Body of pancreas (tissue), 4 donors: Measurements from ENCODE around the gene SSNA1.

ENCODE experiments used
- CTCF ChIP-seq, 7 experiments: fragments of 450-650 bp in 4 of 7; fragments of 200-600 bp in 3 of 7; sonication (generic) in 3 of 7; IDR thresholded peaks; one replicate each; pipeline ENCODE4 v1.5.1; 2016 to 2019; ENCODE audit warnings: antibody characterized with exemption in 7 of 7
- POLR2A ChIP-seq, 3 donors: fragments of 450-650 bp; IDR thresholded peaks; one replicate each; pipeline ENCODE4 v1.6.1; 2016; ENCODE audit warnings: antibody characterized with exemption in 3 of 3, mild to moderate bottlenecking in 2 of 3

DNA sequence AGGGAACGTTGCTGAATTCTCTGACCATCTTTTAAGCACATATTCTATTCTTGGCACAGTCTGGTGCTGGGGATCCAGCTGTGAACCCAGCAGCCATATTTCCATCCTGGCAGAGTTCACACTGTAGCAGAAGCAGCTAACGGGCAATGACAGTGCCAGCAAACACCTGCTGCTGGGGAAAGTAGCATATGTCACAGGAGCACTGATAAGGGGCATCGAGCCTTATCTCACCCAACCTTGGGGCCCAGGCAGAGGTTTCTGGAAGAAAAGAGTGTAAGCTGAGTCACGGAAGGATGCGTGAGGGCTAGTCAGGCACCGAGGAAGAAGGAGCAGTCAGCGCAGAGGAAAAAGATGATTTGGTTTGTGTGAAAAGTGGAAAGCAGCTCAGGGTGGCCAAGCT is 18.1 kb downstream of the SSNA1 start:
- TF ChIP-seq CTCF (IDR thresholded peaks at IDR 0.05): no peak
- no peak for TF ChIP-seq POLR2A (IDR thresholded peaks at IDR 0.05)
